GM23338 (cell line): ENCODE data around the gene PPP1R37.

Experiments
- CREB1 ChIP-seq: fragments of 250-450 bp; sonication (Bioruptor Pico); IDR thresholded peaks from 2 replicates; pipeline ENCODE4 v1.5.0; 2020; ENCODE audit warnings: low read depth, mild to moderate bottlenecking, moderate library complexity
- CTCF ChIP-seq, 2 experiments: fragments of 200-600 bp in 1 of 2; sonication (generic) in 1 of 2; conservative IDR thresholded peaks; 2 replicates each; pipeline versions ENCODE4 v1.5.1 to v1.6.1; 2016 to 2017; ENCODE audit warnings: antibody characterized with exemption in 2 of 2, low read depth in 2 of 2, mild to moderate bottlenecking in 2 of 2, moderate library complexity in 1 of 2
- EZH2 ChIP-seq: fragments of 200-600 bp; sonication (generic); IDR thresholded peaks from one replicate; pipeline ENCODE4 v1.8.0; 2017; ENCODE audit warnings: antibody characterized with exemption, mild to moderate bottlenecking, low read depth; ENCODE audit not compliant: unreplicated experiment
- POLR2AphosphoS5 ChIP-seq: IDR thresholded peaks from 2 replicates; pipeline ENCODE4 v1.6.1; 2016; ENCODE audit warnings: antibody characterized with exemption, low read depth
- REST ChIP-seq: IDR thresholded peaks from one replicate; pipeline ENCODE4 v1.6.1; 2018; ENCODE audit warnings: antibody characterized with exemption; ENCODE audit not compliant: unreplicated experiment
- ZNF114 ChIP-seq: fragments of 250-450 bp; sonication (Bioruptor Pico); IDR thresholded peaks from 2 replicates; pipeline ENCODE4 v1.5.0; 2020; ENCODE audit warnings: mild to moderate bottlenecking, moderate library complexity

GRCh38 chr19:45125360-45125759, 32.4 kb downstream of the PPP1R37 start:
- TF ChIP-seq CTCF (conservative IDR thresholded peaks at IDR 0.05; ENCODE audit: low read depth in 2 of 2) (no peak), EZH2 (no peak), POLR2AphosphoS5 (no peak), CREB1 (CRISPR knock-in tag) (no peak), REST (no peak), ZNF114 (CRISPR knock-in tag) (no peak)
